GM13977 (cell line): ENCODE results near the gene ZNF79.

Experiments used
- DNase-seq: peaks from one replicate; pipeline ENCODE4 v3.0.0; 2012; ENCODE audit warnings: low spot score
- in situ Hi-C: fragments of 300-500 bp; cut with MboI; formaldehyde crosslinking; loops from one replicate; pipeline ENCODE4 v1.12.0; 2022; ENCODE audit warnings: low sequenced_read_pairs, low pct_unique_long_range_greater_than_20kb, mixed read lengths, inconsistent platforms; ENCODE audit not compliant: unreplicated experiment
- TF ChIP-seq, protein P1 (sequence below): IDR thresholded peaks from 2 replicates; pipeline ENCODE4 v1.5.1; 2012; ENCODE audit warnings: mild to moderate bottlenecking, control low read depth; ENCODE audit not compliant: insufficient read depth; ENCODE audit errors: extremely low read depth, missing control alignments

ZNF79 gene

DNA sequence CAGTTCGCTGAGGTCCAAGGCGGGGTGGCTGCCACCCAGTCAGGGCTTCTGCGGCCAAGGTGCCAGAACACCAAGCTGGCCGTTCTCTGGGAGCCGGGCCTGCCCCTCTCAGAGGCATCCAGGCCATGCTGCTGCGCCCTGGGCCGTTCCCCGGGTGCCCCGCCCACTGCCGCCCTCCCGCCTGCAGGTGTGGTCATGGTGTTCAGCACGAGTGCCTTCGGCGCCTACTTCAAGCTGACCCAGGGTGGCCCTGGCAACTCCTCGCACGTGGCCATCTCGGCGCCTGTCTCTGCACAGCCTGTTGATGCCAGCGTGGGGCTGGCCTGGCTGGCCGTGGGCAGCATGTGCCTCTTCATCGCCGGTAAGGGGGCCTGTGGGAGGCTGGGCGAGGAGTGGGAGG is 19.6 kb upstream of the ZNF79 start:
- in situ Hi-C loops: no loop called here
- no peak for DNase-seq

DNA sequence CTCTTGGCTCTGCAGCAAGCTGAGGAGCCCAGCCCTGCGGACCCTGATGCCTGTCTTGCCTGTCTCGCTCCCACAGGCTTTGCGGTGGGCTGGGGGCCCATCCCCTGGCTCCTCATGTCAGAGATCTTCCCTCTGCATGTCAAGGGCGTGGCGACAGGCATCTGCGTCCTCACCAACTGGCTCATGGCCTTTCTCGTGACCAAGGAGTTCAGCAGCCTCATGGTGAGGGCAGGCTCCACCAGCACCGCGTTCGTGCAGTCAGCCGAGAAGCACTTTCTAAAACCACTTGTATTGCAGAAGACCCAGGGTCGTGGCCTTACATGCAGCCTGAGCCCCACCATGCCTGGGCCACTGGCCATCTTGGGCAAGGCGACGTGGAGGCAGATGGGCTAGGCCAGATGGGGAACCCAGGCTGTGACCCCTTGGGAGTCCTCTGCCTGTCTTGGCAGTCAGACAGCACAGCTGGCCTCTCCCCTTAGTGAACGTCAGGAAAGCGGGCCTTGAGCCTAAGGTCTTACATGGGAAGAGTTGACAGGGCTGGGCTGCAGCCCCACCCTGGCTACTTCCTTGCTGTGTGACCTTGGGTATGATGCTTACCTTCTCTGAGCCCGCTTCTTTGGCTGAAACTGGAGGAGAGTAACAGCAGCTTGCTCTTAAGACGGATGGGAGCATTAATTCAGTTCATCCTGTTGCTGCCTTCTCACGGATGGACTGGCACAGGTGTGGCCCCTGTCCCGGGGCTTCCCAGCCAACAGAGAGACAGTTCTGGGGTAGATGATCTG is 18.6 kb upstream of the ZNF79 start:
- in situ Hi-C loops: no loop called here
- DNase-seq: no peak
- TF ChIP-seq, protein P1, sequence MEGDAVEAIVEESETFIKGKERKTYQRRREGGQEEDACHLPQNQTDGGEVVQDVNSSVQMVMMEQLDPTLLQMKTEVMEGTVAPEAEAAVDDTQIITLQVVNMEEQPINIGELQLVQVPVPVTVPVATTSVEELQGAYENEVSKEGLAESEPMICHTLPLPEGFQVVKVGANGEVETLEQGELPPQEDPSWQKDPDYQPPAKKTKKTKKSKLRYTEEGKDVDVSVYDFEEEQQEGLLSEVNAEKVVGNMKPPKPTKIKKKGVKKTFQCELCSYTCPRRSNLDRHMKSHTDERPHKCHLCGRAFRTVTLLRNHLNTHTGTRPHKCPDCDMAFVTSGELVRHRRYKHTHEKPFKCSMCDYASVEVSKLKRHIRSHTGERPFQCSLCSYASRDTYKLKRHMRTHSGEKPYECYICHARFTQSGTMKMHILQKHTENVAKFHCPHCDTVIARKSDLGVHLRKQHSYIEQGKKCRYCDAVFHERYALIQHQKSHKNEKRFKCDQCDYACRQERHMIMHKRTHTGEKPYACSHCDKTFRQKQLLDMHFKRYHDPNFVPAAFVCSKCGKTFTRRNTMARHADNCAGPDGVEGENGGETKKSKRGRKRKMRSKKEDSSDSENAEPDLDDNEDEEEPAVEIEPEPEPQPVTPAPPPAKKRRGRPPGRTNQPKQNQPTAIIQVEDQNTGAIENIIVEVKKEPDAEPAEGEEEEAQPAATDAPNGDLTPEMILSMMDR: no peak

More for the DNA sequence above, 19.6 kb upstream of the ZNF79 start:
- TF ChIP-seq, protein P1: no peak

DNA sequence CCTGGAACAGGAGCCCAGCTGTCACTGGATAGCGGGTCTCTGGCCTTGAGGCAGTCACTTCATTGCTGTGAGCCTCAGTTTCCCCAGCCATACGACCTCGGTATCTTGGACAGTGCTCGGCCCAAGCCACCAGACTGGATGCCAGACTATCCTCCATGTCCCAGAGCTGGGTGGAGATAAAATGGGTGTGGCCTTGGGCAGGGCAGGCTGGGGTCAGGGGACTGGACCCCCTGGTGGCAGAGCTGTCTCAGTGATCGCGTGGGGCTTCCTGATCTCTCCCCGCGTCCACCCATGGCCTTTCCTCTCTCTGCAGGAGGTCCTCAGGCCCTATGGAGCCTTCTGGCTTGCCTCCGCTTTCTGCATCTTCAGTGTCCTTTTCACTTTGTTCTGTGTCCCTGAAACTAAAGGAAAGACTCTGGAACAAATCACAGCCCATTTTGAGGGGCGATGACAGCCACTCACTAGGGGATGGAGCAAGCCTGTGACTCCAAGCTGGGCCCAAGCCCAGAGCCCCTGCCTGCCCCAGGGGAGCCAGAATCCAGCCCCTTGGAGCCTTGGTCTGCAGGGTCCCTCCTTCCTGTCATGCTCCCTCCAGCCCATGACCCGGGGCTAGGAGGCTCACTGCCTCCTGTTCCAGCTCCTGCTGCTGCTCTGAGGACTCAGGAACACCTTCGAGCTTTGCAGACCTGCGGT is 17.2 kb upstream of the ZNF79 start:
- in situ Hi-C loops: no loop called here
- TF ChIP-seq, protein P1: no peak

DNA sequence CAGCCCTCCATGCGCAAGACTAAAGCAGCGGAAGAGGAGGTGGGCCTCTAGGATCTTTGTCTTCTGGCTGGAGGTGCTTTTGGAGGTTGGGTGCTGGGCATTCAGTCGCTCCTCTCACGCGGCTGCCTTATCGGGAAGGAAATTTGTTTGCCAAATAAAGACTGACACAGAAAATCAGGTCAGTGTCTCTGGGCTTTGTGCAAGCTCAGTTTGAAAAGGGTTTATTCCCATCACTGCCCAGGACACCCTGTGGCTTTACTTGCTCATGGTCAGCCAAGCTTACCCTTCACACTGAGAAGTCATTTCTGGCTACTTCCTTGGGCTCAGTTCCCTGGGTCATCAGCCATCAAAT is 16.7 kb upstream of the ZNF79 start:
- in situ Hi-C loops: no loop called here
- TF ChIP-seq, protein P1: no peak
- DNase-seq: no peak

More for the DNA sequence above, 17.2 kb upstream of the ZNF79 start:
- DNase-seq: no peak

- no peak for DNase-seq
- TF ChIP-seq, protein P1: no peak
- in situ Hi-C loops: no loop called here
Measured at GRCh38 chr9:127411122-127411521, 13.1 kb upstream of the ZNF79 start.

DNA sequence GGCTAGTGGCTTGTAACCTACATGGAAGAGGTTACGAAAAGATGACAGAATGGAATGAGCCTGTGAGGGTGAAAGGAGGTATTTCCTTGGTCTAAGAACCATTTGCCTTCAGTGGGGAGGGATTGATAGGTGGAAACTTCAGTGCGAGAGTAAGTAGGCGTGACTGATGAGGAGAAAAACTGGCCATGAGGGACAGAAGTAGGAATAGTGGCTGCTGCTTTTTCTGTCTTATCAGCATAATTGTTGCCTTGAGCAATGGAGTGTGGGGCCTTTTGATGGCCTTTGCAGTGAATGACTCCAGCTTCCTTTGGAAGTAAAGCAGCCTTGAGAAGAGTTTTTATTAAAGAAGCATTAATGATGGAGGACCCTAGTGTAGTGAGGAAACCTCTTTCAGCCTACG is 9.0 kb upstream of the ZNF79 start:
- DNase-seq: no peak
- TF ChIP-seq, protein P1: no peak
- in situ Hi-C loops: no loop called here
